H1 (cell line): Measurements from ENCODE around the gene OR10A6. TPM values are rescaled to one million over a fixed set of nuclear protein-coding genes. Genes with fewer than 3 reads are reported as not detected.

Experiments used
- ATF3 ChIP-seq: IDR thresholded peaks from 2 replicates; pipeline ENCODE4 v1.6.1; 2011; ENCODE audit warnings: low read depth, mild to moderate bottlenecking, low read length; ENCODE audit not compliant: insufficient read depth
- HDAC2 ChIP-seq, 2 experiments: fragments of 300-600 bp in 1 of 2; sonication (generic) in 1 of 2; IDR thresholded peaks; 2 replicates each; pipeline ENCODE4 v1.6.1; 2011 to 2012; ENCODE audit warnings: low read depth in 2 of 2, low read length in 2 of 2, mild to moderate bottlenecking in 2 of 2, moderate library complexity in 2 of 2, borderline replicate concordance in 1 of 2, inconsistent platforms in 1 of 2
- RNF2 ChIP-seq: fragments of 200-900, 300-1000 bp; sonication (generic); IDR thresholded peaks from 2 replicates; pipeline ENCODE4 v1.7.1; 2016; ENCODE audit warnings: borderline replicate concordance, low read depth, mild to moderate bottlenecking, antibody characterized with exemption, low read length; ENCODE audit not compliant: poor library complexity, severe bottlenecking; ENCODE audit errors: missing control alignments
- SAP30 ChIP-seq: fragments of 300-600 bp; sonication (generic); IDR thresholded peaks from 2 replicates; pipeline ENCODE4 v1.7.1; 2012; ENCODE audit warnings: low read length, moderate library complexity, mild to moderate bottlenecking, inconsistent platforms; ENCODE audit not compliant: insufficient read depth, insufficient replicate concordance
- polyA plus RNA-seq, 7 experiments: library from polyadenylated mRNA; depleted of rRNA in 3 of 7; stranded (reverse) in 5 of 7; unstranded in 2 of 7; fragments of >200 nt in 5 of 7; fragments of 200-250 nt in 2 of 7; gene quantifications; 1 replicate in 5 of 7; 2 replicates in 1 of 7; 4 replicates in 1 of 7; pipeline versions ENCODE4 v1.2.1 to v1.2.3, GENCODE V29; 2011 to 2013; ENCODE audit warnings: missing spikeins in 2 of 7, mixed read lengths in 2 of 7
- total RNA-seq: library from RNA; stranded (reverse); fragmentation: NEBNext Ultra II Directional; extraction: Animal tissue kit (Norgen Biotek cat#: 25700); gene quantifications from 2 replicates; pipeline ENCODE4 v1.2.1, GENCODE V29; 2021

Gene OR10A6
- total and polyA plus RNA-seq, 2 of the 8 experiments (the other 6 are each of a cell fraction or from before 2014, with no cell fraction given) = not detected

- TF ChIP-seq HDAC2 (IDR thresholded peaks at IDR 0.05; ENCODE audit: borderline replicate concordance in 1 of 2, low read depth in 2 of 2, low read length in 2 of 2) (no peak), SAP30 (no peak), ATF3 (no peak), RNF2 (no peak)
- TF ChIP-seq, all 59 proteins: peak for 0
Measured at GRCh38 chr11:7974668-7975067, 43.6 kb upstream of the OR10A6 start (continued).
